AG10803 (cell line): ENCODE measurements around the gene GRIK2.

Experiments used
- DNase-seq: peaks from one replicate; pipeline ENCODE4 v3.0.0; 2010; ENCODE audit warnings: low read depth
- H3K4me3 ChIP-seq: 2 replicates; pipeline ENCODE4 v1.5.1; 2011; ENCODE audit warnings: mild to moderate bottlenecking, low read length, control low read depth
- CTCF ChIP-seq: conservative IDR thresholded peaks from 2 replicates; pipeline ENCODE4 v1.5.1; 2011; ENCODE audit warnings: mild to moderate bottlenecking, low read length, control low read depth, inconsistent platforms

Gene GRIK2

GRCh38 chr6:102022803-102023202 is 629.3 kb downstream of the GRIK2 start:
- no peak for DNase-seq
- no peak for TF ChIP-seq CTCF
- no peak overlapping the region for H3K4me3 ChIP-seq

GRCh38 chr6:102023977-102024657 is 630.6 kb downstream of the GRIK2 start:
- H3K4me3 ChIP-seq, result no peak overlapping the region
- no peak for DNase-seq
- no peak for TF ChIP-seq CTCF

GRCh38 chr6:102026649-102027048 is 633.1 kb downstream of the GRIK2 start:
- H3K4me3 ChIP-seq, result no peak overlapping the region
- no peak for DNase-seq
- no peak for TF ChIP-seq CTCF

GRCh38 chr6:102028176-102028575 is 634.7 kb downstream of the GRIK2 start:
- TF ChIP-seq CTCF, result no peak
- H3K4me3 ChIP-seq, result no peak overlapping the region
- no peak for DNase-seq

GRCh38 chr6:102038964-102039363 is 645.5 kb downstream of the GRIK2 start:
- no peak for DNase-seq
- no peak overlapping the region for H3K4me3 ChIP-seq
- TF ChIP-seq CTCF, result no peak

GRCh38 chr6:102039441-102039840 is 645.9 kb downstream of the GRIK2 start:
- TF ChIP-seq CTCF, result no peak
- H3K4me3 ChIP-seq, result no peak overlapping the region
- no peak for DNase-seq

GRCh38 chr6:102051001-102051400 is 657.5 kb downstream of the GRIK2 start:
- no peak for TF ChIP-seq CTCF
- DNase-seq, result no peak
- H3K4me3 ChIP-seq, result no peak overlapping the region
